K562 (cell line): Measurements from ENCODE around the gene RNF115. TPM values are rescaled to one million over a fixed set of nuclear protein-coding genes. Genes with fewer than 3 reads are reported as not detected.

Source experiments
- ATF3 ChIP-seq, 2 experiments: fragments of 450-650 bp in 1 of 2; sonication (generic) in 1 of 2; formaldehyde crosslinking in 1 of 2; IDR thresholded peaks in 1 of 2; conservative IDR thresholded peaks in 1 of 2; 2 replicates each; pipeline versions ENCODE4 v1.6.1 to v1.8.1; 2016 to 2023; ENCODE audit warnings: mild to moderate bottlenecking in 2 of 2, moderate library complexity in 2 of 2, inconsistent platforms in 1 of 2, missing genetic modification reagents in 1 of 2
- E2F4 ChIP-seq: sonication (generic); formaldehyde crosslinking; IDR thresholded peaks from 2 replicates; pipeline ENCODE4 v1.8.0; 2022; ENCODE audit warnings: mild to moderate bottlenecking, low read depth, missing genetic modification reagents
- MAZ ChIP-seq, 2 experiments: fragments of 450-650 bp in 1 of 2; sonication (generic) in 1 of 2; formaldehyde crosslinking; IDR thresholded peaks in 1 of 2; conservative IDR thresholded peaks in 1 of 2; 2 replicates each; pipeline versions ENCODE4 v1.4.0 to v1.5.0; 2020; ENCODE audit warnings: mild to moderate bottlenecking in 1 of 2, missing genetic modification reagents in 1 of 2
- NCOA1 ChIP-seq: fragments of 450-650 bp; IDR thresholded peaks from 2 replicates; pipeline ENCODE4 v1.6.1; 2016; ENCODE audit warnings: low read depth
- RFX7 ChIP-seq: fragments of 250-450 bp; sonication (Bioruptor Pico); IDR thresholded peaks from 2 replicates; pipeline ENCODE4 v1.5.1; 2021; ENCODE audit warnings: mild to moderate bottlenecking
- SNAPC5 ChIP-seq: fragments of 250-450 bp; sonication (Bioruptor Pico); IDR thresholded peaks from 2 replicates; pipeline ENCODE4 v1.8.0; 2021; ENCODE audit warnings: moderate library complexity, mild to moderate bottlenecking, inconsistent platforms
- ZNF561 ChIP-seq: fragments of 450-650 bp; formaldehyde crosslinking; conservative IDR thresholded peaks from 2 replicates; pipeline ENCODE4 v1.4.0; 2020; ENCODE audit warnings: mild to moderate bottlenecking, moderate library complexity
- polyA plus RNA-seq, 8 experiments: library from polyadenylated mRNA; depleted of rRNA in 4 of 8; stranded (reverse) in 5 of 8; unstranded in 3 of 8; fragments of >200 nt; fragmentation: Nextera tagmentation in 2 of 8; fragmentation: Illumina TruSeq in 1 of 8; extraction: Ambion mirVana in 2 of 8; extraction: Trizol in 1 of 8; gene quantifications; 2 replicates each; pipeline versions ENCODE4 v1.2.1 to v1.2.3, GENCODE V29; 2011 to 2014; ENCODE audit warnings: inconsistent platforms in 1 of 8, missing spikeins in 1 of 8
- total RNA-seq, 7 experiments: library from RNA; depleted of rRNA in 6 of 7; stranded (reverse); fragments of >200 nt in 6 of 7; fragmentation: Illumina TruSeq in 2 of 7; extraction: Trizol in 2 of 7; gene quantifications; 2 replicates each; pipeline versions ENCODE4 v1.2.1 to v1.2.3, GENCODE V29; 2011 to 2021; ENCODE audit warnings: low replicate concordance in 1 of 7
- TF ChIP-seq, protein P1 (sequence below): fragments of 250-450 bp; sonication (Bioruptor Pico); IDR thresholded peaks from 2 replicates; pipeline ENCODE4 v1.8.0; 2022; ENCODE audit warnings: moderate library complexity, mild to moderate bottlenecking, inconsistent platforms

Gene RNF115
- total and polyA plus RNA-seq, 9 of the 15 experiments (the other 6 are each of a cell fraction or from before 2014, with no cell fraction given), result 1.9 to 14.3 (median 9.5) TPM

DNA sequence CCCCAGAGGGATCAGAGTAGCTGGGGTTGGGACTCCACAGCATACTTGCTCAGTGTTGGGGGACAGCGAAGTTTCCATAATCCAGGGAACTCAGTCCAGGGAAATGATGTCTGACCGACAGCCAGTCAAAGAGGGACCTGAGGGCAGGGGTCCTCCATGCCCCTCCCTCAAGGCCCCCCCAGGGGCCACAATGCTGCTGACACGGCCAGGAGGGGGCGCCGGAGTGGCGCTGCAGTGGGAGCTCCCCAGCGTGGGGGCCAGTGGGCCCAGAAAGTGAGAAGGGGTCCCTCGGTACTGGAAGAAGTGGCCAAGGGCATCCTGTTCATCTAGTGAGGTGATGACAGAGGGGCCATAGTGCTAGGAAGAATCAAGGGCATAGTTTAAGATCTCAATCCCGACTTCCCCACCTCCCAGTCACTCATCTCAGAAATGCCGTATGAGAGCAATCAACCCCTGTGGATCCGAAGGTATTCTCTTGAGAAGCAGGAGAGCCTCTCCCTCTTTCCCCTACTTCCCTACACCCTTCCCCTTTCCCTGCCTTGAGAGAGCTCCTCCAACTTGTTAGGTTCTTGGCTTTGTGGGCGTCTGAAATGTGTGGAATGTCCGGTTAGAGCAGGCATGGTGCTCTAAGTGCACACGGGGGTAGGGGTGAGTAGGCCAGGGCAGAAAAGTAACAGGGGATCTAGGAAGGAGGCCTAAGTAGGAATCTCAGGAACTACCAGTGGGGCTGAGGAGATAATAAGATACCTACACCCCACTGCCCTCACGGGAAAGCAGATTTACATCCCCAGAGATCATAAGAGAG is 25.7 kb upstream of the RNF115 start (continued):
- no peak for TF ChIP-seq ATF3 (IDR thresholded peaks at IDR 0.05)
- TF ChIP-seq ATF3 (CRISPR knock-in tag; conservative IDR thresholded peaks at IDR 0.05), result no peak
- TF ChIP-seq MAZ (CRISPR knock-in tag; conservative IDR thresholded peaks at IDR 0.05 in 1 of 2, IDR thresholded peaks at IDR 0.05 in 1 of 2), result peak; percentile 88 to 97
- no peak for TF ChIP-seq SNAPC5 (CRISPR knock-in tag)
- no peak for TF ChIP-seq NCOA1
- no peak for TF ChIP-seq ZNF561 (CRISPR knock-in tag)
- TF ChIP-seq, protein P1, sequence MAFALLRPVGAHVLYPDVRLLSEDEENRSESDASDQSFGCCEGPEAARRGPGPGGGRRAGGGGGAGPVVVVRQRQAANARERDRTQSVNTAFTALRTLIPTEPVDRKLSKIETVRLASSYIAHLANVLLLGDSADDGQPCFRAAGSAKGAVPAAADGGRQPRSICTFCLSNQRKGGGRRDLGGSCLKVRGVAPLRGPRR (CRISPR knock-in tag), result no peak
- TF ChIP-seq E2F4 (CRISPR knock-in tag), result no peak
- TF ChIP-seq RFX7, result no peak
